OCI-LY7 (cell line): ENCODE data around the gene POMC. TPM values are rescaled to one million over a fixed set of nuclear protein-coding genes. Genes with fewer than 3 reads are reported as not detected.

Experiments used
- BruUV-seq: library from RNA; stranded (reverse); fragments of 400-500 nt; replicated peaks from 2 replicates; lab custom pipeline; 2021; lab: Mats Ljungman, UMichigan
- CTCF ChIA-PET: fragments of 300-600 bp; sonication (Branson Sonifier 250); formaldehyde crosslinking; loops from one replicate; lab custom pipeline; 2022; ENCODE audit warnings: antibody characterized with exemption; ENCODE audit not compliant: unreplicated experiment; lab: Charles Lee
- POLR2A ChIA-PET: fragments of 300-600 bp; sonication (Branson Sonifier 250); formaldehyde crosslinking; loops from one replicate; lab custom pipeline; 2022; ENCODE audit warnings: antibody characterized with exemption; lab: Charles Lee
- DNase-seq: peaks from one replicate; pipeline ENCODE4 v3.0.0-alpha.2; 2015; ENCODE audit warnings: low spot score
- H2AFZ ChIP-seq: fragments of 200-600 bp; sonication (generic), shearing (Covaris generic); 2 replicates; pipeline ENCODE4 v1.6.1; 2014; ENCODE audit warnings: mild to moderate bottlenecking, antibody characterized with exemption, low read length, moderate library complexity
- H3K27ac ChIP-seq: fragments of 200-600 bp; sonication (generic); 2 replicates; pipeline ENCODE4 v1.5.1; 2014; ENCODE audit warnings: mixed run types, low read depth, mild to moderate bottlenecking, moderate library complexity, low read length, inconsistent platforms; ENCODE audit not compliant: poor library complexity, severe bottlenecking
- H3K36me3 ChIP-seq: fragments of 200-600 bp; sonication (generic); 2 replicates; pipeline ENCODE4 v1.6.1; 2014; ENCODE audit warnings: mild to moderate bottlenecking, antibody characterized with exemption, low read length, moderate library complexity, mixed read lengths; ENCODE audit not compliant: insufficient read depth
- H3K4me1 ChIP-seq: fragments of 200-600 bp; sonication (generic); 2 replicates; pipeline ENCODE4 v1.5.1; 2014; ENCODE audit warnings: mild to moderate bottlenecking, low read length; ENCODE audit not compliant: insufficient read depth, poor library complexity, severe bottlenecking
- H3K4me2 ChIP-seq: fragments of 200-600 bp; sonication (generic); 2 replicates; pipeline ENCODE4 v1.6.1; 2014; ENCODE audit warnings: mild to moderate bottlenecking, low read length
- H3K4me3 ChIP-seq: fragments of 200-600 bp; sonication (generic); 2 replicates; pipeline ENCODE4 v1.5.1; 2014; ENCODE audit warnings: mild to moderate bottlenecking, low read depth, low read length; ENCODE audit not compliant: poor library complexity, severe bottlenecking
- H3K79me2 ChIP-seq: fragments of 200-600 bp; sonication (generic); 2 replicates; pipeline ENCODE4 v1.6.1; 2016; ENCODE audit warnings: low read depth, mild to moderate bottlenecking, low read length, moderate library complexity, mixed read lengths; ENCODE audit not compliant: insufficient read depth
- H3K9me2 ChIP-seq: fragments of 200-600 bp; sonication (generic); 2 replicates; pipeline ENCODE4 v1.6.1; 2016; ENCODE audit warnings: mild to moderate bottlenecking, low read length, mixed read lengths; ENCODE audit not compliant: insufficient read depth
- H3K9me3 ChIP-seq: fragments of 200-600 bp; sonication (generic); 2 replicates; pipeline ENCODE4 v1.6.1; 2014; ENCODE audit warnings: mild to moderate bottlenecking, mixed run types, low read length, mixed read lengths
- H4K20me1 ChIP-seq: fragments of 200-600 bp; sonication (generic); 2 replicates; pipeline ENCODE4 v1.6.1; 2014; ENCODE audit warnings: mild to moderate bottlenecking, antibody characterized with exemption, low read length, moderate library complexity, mixed read lengths; ENCODE audit not compliant: insufficient read depth
- EZH2phosphoT487 ChIP-seq: fragments of 200-600 bp; sonication (generic); IDR thresholded peaks from 2 replicates; pipeline ENCODE4 v1.6.1; 2018; ENCODE audit warnings: low read depth, borderline replicate concordance, mild to moderate bottlenecking, mixed run types, antibody characterized with exemption, low read length, moderate library complexity, mixed read lengths
- intact Hi-C: fragments of 100-400 bp; cut with micrococcal nuclease; formaldehyde crosslinking; loops from one replicate; pipeline ENCODE4 v1.10.0; 2022; ENCODE audit not compliant: unreplicated experiment
- total RNA-seq, 2 experiments: library from RNA; depleted of rRNA in 1 of 2; stranded (reverse); fragments of >200 nt in 1 of 2; shearing (Covaris generic) in 1 of 2; gene quantifications; 2 replicates each; pipeline ENCODE4 v1.2.3, GENCODE V29; 2014 to 2022
- TF ChIP-seq, protein P1 (sequence below): fragments of 200-600 bp; sonication (generic); conservative IDR thresholded peaks from 2 replicates; pipeline ENCODE4 v1.5.1; 2014; ENCODE audit warnings: mild to moderate bottlenecking, antibody characterized with exemption, low read length, moderate library complexity, mixed read lengths

POMC gene
- total RNA-seq, 2 experiments from 2014 or later = not detected

DNA sequence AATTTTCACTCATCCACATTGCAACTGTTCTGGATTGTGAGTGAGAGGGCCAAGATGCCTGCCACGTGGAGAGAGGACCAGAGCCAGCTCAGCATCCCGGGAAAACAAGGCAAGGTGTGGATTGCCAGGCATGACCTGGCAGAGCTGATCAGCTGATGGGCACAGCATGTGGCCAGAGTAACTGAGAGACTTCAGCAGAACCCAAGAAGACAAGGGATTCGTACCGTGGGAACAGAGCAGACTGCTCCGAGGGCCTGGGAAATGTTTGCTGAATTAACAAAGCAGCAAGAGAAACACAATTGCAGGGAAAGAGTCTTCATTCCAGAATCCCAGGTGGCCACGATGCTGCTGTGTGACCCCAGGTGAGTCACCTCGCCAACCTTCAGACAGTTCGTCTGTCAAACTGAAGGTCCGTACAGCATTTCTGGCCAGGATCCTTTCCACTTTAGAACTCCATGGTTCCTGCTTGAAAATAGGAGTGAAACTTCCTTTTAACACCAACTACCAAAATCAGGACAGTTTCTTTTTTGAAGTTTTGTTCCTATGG, 26.3 kb upstream of the POMC start:
- no peak for DNase-seq
- H3K36me3 ChIP-seq = no peaks in the 10 kb centered on the region
- no peaks in the 10 kb centered on the region for H3K9me2 ChIP-seq
- H3K4me2 ChIP-seq = no peak overlapping the region
- H3K4me1 ChIP-seq = no peaks in the 10 kb centered on the region
- no peaks in the 10 kb centered on the region for H3K9me3 ChIP-seq
- H3K27ac ChIP-seq = no peak overlapping the region
- no peak overlapping the region for H2AFZ ChIP-seq
- ChIA-PET CTCF (no interaction called here), POLR2A (no interaction called here)
- intact Hi-C loops = loop anchor here (5.0 kb wide), 1 partner anchor 222 kb away; the partner anchor contains the start of gene DNAJC27
- H3K79me2 ChIP-seq = no peaks in the 10 kb centered on the region
- BruUV-seq = no TSS peak
- H4K20me1 ChIP-seq = no peaks in the 10 kb centered on the region; the same call in 1 of the 2 replicates
- TF ChIP-seq, protein P1, sequence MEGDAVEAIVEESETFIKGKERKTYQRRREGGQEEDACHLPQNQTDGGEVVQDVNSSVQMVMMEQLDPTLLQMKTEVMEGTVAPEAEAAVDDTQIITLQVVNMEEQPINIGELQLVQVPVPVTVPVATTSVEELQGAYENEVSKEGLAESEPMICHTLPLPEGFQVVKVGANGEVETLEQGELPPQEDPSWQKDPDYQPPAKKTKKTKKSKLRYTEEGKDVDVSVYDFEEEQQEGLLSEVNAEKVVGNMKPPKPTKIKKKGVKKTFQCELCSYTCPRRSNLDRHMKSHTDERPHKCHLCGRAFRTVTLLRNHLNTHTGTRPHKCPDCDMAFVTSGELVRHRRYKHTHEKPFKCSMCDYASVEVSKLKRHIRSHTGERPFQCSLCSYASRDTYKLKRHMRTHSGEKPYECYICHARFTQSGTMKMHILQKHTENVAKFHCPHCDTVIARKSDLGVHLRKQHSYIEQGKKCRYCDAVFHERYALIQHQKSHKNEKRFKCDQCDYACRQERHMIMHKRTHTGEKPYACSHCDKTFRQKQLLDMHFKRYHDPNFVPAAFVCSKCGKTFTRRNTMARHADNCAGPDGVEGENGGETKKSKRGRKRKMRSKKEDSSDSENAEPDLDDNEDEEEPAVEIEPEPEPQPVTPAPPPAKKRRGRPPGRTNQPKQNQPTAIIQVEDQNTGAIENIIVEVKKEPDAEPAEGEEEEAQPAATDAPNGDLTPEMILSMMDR = no peak
- TF ChIP-seq EZH2phosphoT487 = no peak
- H3K4me3 ChIP-seq = no peak overlapping the region

DNA sequence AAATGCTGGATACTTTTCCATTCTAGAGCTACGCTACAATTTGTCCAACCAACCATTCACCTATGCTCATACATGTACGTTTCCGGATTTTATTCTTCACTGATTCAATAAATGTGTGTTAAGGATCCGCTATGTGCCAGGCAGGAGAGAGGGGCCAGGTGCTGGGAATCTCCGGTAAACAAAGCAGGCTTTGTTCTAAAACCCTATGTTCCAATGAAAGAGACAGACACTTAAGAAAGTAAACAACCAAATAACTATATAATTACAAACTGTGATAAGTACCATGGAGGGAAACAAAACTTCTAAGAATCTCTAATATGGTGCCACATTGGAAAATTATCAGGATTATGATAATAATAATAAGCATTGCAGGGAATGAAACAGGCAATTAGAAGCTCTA, 22.2 kb upstream of the POMC start:
- Histone ChIP-seq H3K9me3 (no peaks in the 10 kb centered on the region), H3K79me2 (no peaks in the 10 kb centered on the region), H3K4me2 (no peak overlapping the region), H3K4me3 (no peak overlapping the region), H3K9me2 (no peaks in the 10 kb centered on the region), H2AFZ (no peak overlapping the region), H3K36me3 (no peaks in the 10 kb centered on the region), H3K27ac (no peak overlapping the region), H3K4me1 (no peaks in the 10 kb centered on the region), H4K20me1 (no peaks in the 10 kb centered on the region)
- no TSS peak for BruUV-seq
- no peak for DNase-seq
- TF ChIP-seq EZH2phosphoT487 = no peak
- TF ChIP-seq, protein P1 = no peak
- intact Hi-C loops = no loop called here
- CTCF ChIA-PET = no interaction called here
- POLR2A ChIA-PET = interaction anchor here (1.2 kb wide), 1 partner anchor 495 kb away, joined by 3 read pairs; no protein-coding TSS in a partner anchor

DNA sequence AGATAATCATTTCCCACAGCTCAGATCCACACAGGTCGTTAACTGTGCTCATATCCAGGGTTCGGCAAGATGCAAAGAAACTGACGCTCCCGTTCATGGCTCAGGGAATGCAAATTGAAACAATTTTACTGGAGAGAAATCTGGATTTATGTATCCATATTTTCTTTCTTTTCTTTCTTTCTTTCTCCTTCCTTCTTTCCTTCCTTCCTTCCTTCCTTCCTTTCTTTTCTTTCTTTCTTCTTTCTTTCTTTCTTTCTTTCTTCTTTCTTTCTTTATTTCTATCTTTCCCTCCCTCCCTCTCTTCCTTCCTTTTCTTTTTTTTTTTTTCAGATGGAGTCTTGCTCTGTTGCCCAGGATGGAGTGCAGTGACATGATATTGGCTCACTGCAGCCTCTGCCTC, 20.0 kb upstream of the POMC start:
- POLR2A ChIA-PET = no interaction called here

More for the DNA sequence above, 20.0 kb upstream of the POMC start:
- Histone ChIP-seq H3K4me1 (no peaks in the 10 kb centered on the region), H3K36me3 (no peaks in the 10 kb centered on the region), H4K20me1 (no peaks in the 10 kb centered on the region), H3K4me2 (no peak overlapping the region), H3K9me2 (no peaks in the 10 kb centered on the region), H3K9me3 (no peaks in the 10 kb centered on the region), H3K4me3 (no peak overlapping the region), H2AFZ (no peak overlapping the region), H3K27ac (no peak overlapping the region), H3K79me2 (no peaks in the 10 kb centered on the region)
- CTCF ChIA-PET = no interaction called here
- no TSS peak for BruUV-seq
- DNase-seq = no peak
- intact Hi-C loops = no loop called here
- TF ChIP-seq, protein P1 = no peak
- TF ChIP-seq EZH2phosphoT487 = no peak
